HepG2 (cell line): ENCODE measurements around the gene MAFF. TPM values are rescaled to one million over a fixed set of nuclear protein-coding genes. Genes with fewer than 3 reads are reported as not detected.

Experiments
- EZH2 ChIP-seq: conservative IDR thresholded peaks from 2 replicates; pipeline ENCODE4 v1.6.1; 2012; ENCODE audit warnings: mild to moderate bottlenecking, low read depth, low read length, moderate library complexity
- GABPA ChIP-seq, 2 experiments: IDR thresholded peaks; 2 replicates each; pipeline ENCODE4 v1.6.1; 2011 to 2016; ENCODE audit warnings: low read depth in 2 of 2, low read length in 1 of 2, missing biosample characterization in 1 of 2, missing genetic modification characterization in 1 of 2
- GFI1 ChIP-seq: sonication (generic); formaldehyde crosslinking; IDR thresholded peaks from 2 replicates; pipeline ENCODE4 v1.5.0; 2020; ENCODE audit warnings: missing genetic modification reagents, mild to moderate bottlenecking, borderline replicate concordance
- HIC2 ChIP-seq: sonication (generic); formaldehyde crosslinking; IDR thresholded peaks from 2 replicates; pipeline ENCODE4 v1.9.0; 2022; ENCODE audit warnings: low read depth, missing genetic modification reagents
- KDM5A ChIP-seq: fragments of 200-600 bp; sonication (generic); IDR thresholded peaks from 2 replicates; pipeline ENCODE4 v1.7.0; 2018; ENCODE audit warnings: antibody characterized with exemption, mild to moderate bottlenecking, low read length, borderline replicate concordance
- MAFK ChIP-seq, 2 experiments: IDR thresholded peaks in 1 of 2; conservative IDR thresholded peaks in 1 of 2; 2 replicates each; pipeline ENCODE4 v1.6.1; 2011; ENCODE audit warnings: improper control_type of control experiment in 2 of 2, low read length in 2 of 2
- MIER2 ChIP-seq: IDR thresholded peaks from 2 replicates; pipeline ENCODE4 v1.6.1; 2016; ENCODE audit warnings: missing biosample characterization, missing genetic modification reagents
- NCOA2 ChIP-seq: sonication (generic); formaldehyde crosslinking; IDR thresholded peaks from 2 replicates; pipeline ENCODE4 v1.8.0; 2022; ENCODE audit warnings: inconsistent platforms
- NCOA5 ChIP-seq: sonication (generic); formaldehyde crosslinking; IDR thresholded peaks from 2 replicates; pipeline ENCODE4 v1.4.0; 2020; ENCODE audit warnings: missing genetic modification reagents
- PAWR ChIP-seq: sonication (generic); formaldehyde crosslinking; IDR thresholded peaks from 2 replicates; pipeline ENCODE4 v1.4.0; 2020; ENCODE audit warnings: missing genetic modification reagents, mild to moderate bottlenecking, borderline replicate concordance
- POLR2G ChIP-seq: fragments of 200-400 bp; formaldehyde crosslinking; IDR thresholded peaks from 2 replicates; pipeline ENCODE4 v1.6.1; 2018; ENCODE audit warnings: mild to moderate bottlenecking, low read depth, low read length, moderate library complexity
- SOX13 ChIP-seq, 3 experiments: fragments of 450-650 bp in 1 of 3; sonication (generic) in 1 of 3; formaldehyde crosslinking in 1 of 3; IDR thresholded peaks in 2 of 3; conservative IDR thresholded peaks in 1 of 3; 2 replicates each; pipeline versions ENCODE4 v1.5.0 to v1.6.1; 2016 to 2020; ENCODE audit warnings: antibody characterized with exemption in 1 of 3, mild to moderate bottlenecking in 1 of 3, missing compliant biosample characterization in 1 of 3, missing genetic modification reagents in 1 of 3, moderate library complexity in 1 of 3
- SSRP1 ChIP-seq: IDR thresholded peaks from 2 replicates; pipeline ENCODE4 v1.6.1; 2016; ENCODE audit warnings: control low read depth
- TBL1XR1 ChIP-seq: fragments of 150-350 bp; IDR thresholded peaks from 2 replicates; pipeline ENCODE4 v1.6.1; 2014; ENCODE audit warnings: borderline replicate concordance, low read length; ENCODE audit not compliant: partially characterized antibody
- TEAD2 ChIP-seq: sonication (generic); formaldehyde crosslinking; IDR thresholded peaks from 2 replicates; pipeline ENCODE4 v1.9.0; 2021; ENCODE audit warnings: missing genetic modification reagents
- ZBTB1 ChIP-seq: sonication (generic); formaldehyde crosslinking; IDR thresholded peaks from 2 replicates; pipeline ENCODE4 v1.4.0; 2020; ENCODE audit warnings: missing genetic modification reagents, borderline replicate concordance
- ZBTB14 ChIP-seq: sonication (generic); formaldehyde crosslinking; IDR thresholded peaks from 2 replicates; pipeline ENCODE4 v1.4.0; 2020; ENCODE audit warnings: missing genetic modification reagents
- ZNF264 ChIP-seq: sonication (generic); formaldehyde crosslinking; IDR thresholded peaks from 2 replicates; pipeline ENCODE4 v1.4.0; 2020; ENCODE audit warnings: missing genetic modification reagents
- ZNF558 ChIP-seq: sonication (generic); formaldehyde crosslinking; IDR thresholded peaks from 2 replicates; pipeline ENCODE4 v1.9.0; 2022; ENCODE audit warnings: mild to moderate bottlenecking, missing genetic modification reagents, borderline replicate concordance
- ZNF646 ChIP-seq: sonication (generic); formaldehyde crosslinking; IDR thresholded peaks from 2 replicates; pipeline ENCODE4 v1.9.0; 2021; ENCODE audit warnings: mild to moderate bottlenecking, missing genetic modification reagents
- polyA plus RNA-seq, 8 experiments: library from polyadenylated mRNA; depleted of rRNA in 3 of 8; stranded (reverse) in 7 of 8; unstranded in 1 of 8; fragments of >200 nt; fragmentation: Illumina TruSeq in 4 of 8; extraction: Trizol in 4 of 8; gene quantifications; 2 replicates each; pipeline versions ENCODE4 v1.2.1 to v1.2.3, GENCODE V29; 2011 to 2016; ENCODE audit warnings: low read depth in 4 of 8, missing spikeins in 1 of 8, mixed read lengths in 1 of 8; ENCODE audit not compliant: insufficient read depth in 1 of 8
- total RNA-seq, 5 experiments: library from RNA; depleted of rRNA; stranded (reverse); fragments of >200 nt; fragmentation: Illumina TruSeq; extraction: Trizol; gene quantifications; 2 replicates each; pipeline ENCODE4 v1.2.3, GENCODE V29; 2016; ENCODE audit warnings: low read depth in 1 of 5

MAFF gene
- total and polyA plus RNA-seq, 2 of the 13 experiments (the other 11 are each of a cell fraction or from before 2014, with no cell fraction given) = 5.4 to 14.3 TPM

- TF ChIP-seq ZNF558 (no peak), ZBTB1 (CRISPR knock-in tag) (no peak), GABPA (IDR thresholded peaks at IDR 0.05; ENCODE audit: low read depth, low read length) (no peak), GABPA (CRISPR knock-in tag; IDR thresholded peaks at IDR 0.05; ENCODE audit: low read depth) (peak; percentile 48; the same call in 1 of the 2 replicates), POLR2G (0 out of 2 replicates have a peak, but pooled peaks have one; percentile 5), ZBTB14 (no peak), MAFK (conservative IDR thresholded peaks at IDR 0.05 in 1 of 2, IDR thresholded peaks at IDR 0.05 in 1 of 2; ENCODE audit: low read length in 2 of 2) (no peak), NCOA5 (CRISPR knock-in tag) (no peak), HIC2 (CRISPR knock-in tag) (no peak), SSRP1 (CRISPR knock-in tag) (no peak), ZNF264 (CRISPR knock-in tag) (no peak), MIER2 (CRISPR knock-in tag) (no peak), TBL1XR1 (no peak), ZNF646 (CRISPR knock-in tag) (no peak), TEAD2 (CRISPR knock-in tag) (no peak), GFI1 (CRISPR knock-in tag) (no peak; the same call in 1 of the 2 replicates), KDM5A (no peak; the same call in 1 of the 2 replicates), EZH2 (no peak), NCOA2 (CRISPR knock-in tag) (no peak), PAWR (CRISPR knock-in tag) (no peak), SOX13 (IDR thresholded peaks at IDR 0.05) (no peak), SOX13 (CRISPR knock-in tag; conservative IDR thresholded peaks at IDR 0.05 in 1 of 2, IDR thresholded peaks at IDR 0.05 in 1 of 2) (0 out of 4 replicates have a peak, but pooled peaks of 1 of the 2 experiments have one; percentile 2)
Measured at GRCh38 chr22:38203090-38203810, 1.5 kb downstream of the MAFF start (continued).
